Suprapubic skin (tissue), 4 donors: ENCODE data around the gene KIF4B. TPM values are rescaled to one million over a fixed set of nuclear protein-coding genes. Genes with fewer than 3 reads are reported as not detected.

ENCODE experiments used
- DNase-seq, 2 donors: peaks; one replicate each; pipeline ENCODE4 v3.0.0-alpha.2; 2019; ENCODE audit warnings: low spot score in 2 of 2
- H3K27ac ChIP-seq: fragments of 200-600 bp; sonication (generic); one replicate; pipeline ENCODE4 v1.5.1; 2019
- H3K27me3 ChIP-seq: fragments of 200-600 bp; sonication (generic); one replicate; pipeline ENCODE4 v1.5.1; 2019
- H3K36me3 ChIP-seq: fragments of 200-600 bp; sonication (generic); one replicate; pipeline ENCODE4 v1.5.1; 2019
- H3K4me1 ChIP-seq: fragments of 200-600 bp; sonication (generic); one replicate; pipeline ENCODE4 v1.5.1; 2019
- H3K4me3 ChIP-seq: fragments of 200-600 bp; sonication (generic); one replicate; pipeline ENCODE4 v1.5.1; 2019; ENCODE audit warnings: mild to moderate bottlenecking
- H3K9me3 ChIP-seq: fragments of 200-600 bp; sonication (generic); one replicate; pipeline ENCODE4 v1.5.1; 2019
- EP300 ChIP-seq: sonication (generic); formaldehyde crosslinking; IDR thresholded peaks from one replicate; pipeline ENCODE4 v1.6.1; 2017; ENCODE audit warnings: antibody characterized with exemption
- POLR2A ChIP-seq, 2 donors: fragments of 450-650 bp; IDR thresholded peaks; one replicate each; pipeline ENCODE4 v1.6.1; 2017; ENCODE audit warnings: antibody characterized with exemption in 2 of 2, mild to moderate bottlenecking in 2 of 2, moderate library complexity in 2 of 2
- POLR2AphosphoS5 ChIP-seq, 3 donors: sonication (generic); formaldehyde crosslinking; IDR thresholded peaks; one replicate each; pipeline ENCODE4 v1.6.1; 2017; ENCODE audit warnings: antibody characterized with exemption in 3 of 3
- WGBS: methylation state at CpG from one replicate; pipeline ENCODE4 v1.1.5; 2018; 5-methylcytosine and 5-hydroxymethylcytosine counted together
- total RNA-seq, 4 donors: library from RNA; depleted of rRNA; stranded (reverse); fragments of >200 nt; gene quantifications; one replicate each; pipeline ENCODE4 v1.1.0, GENCODE V29; 2016
- TF ChIP-seq, protein P1 (sequence below), 2 donors: fragments of 200-600 bp in 1 of 2; fragments of 450-650 bp in 1 of 2; sonication (generic) in 1 of 2; IDR thresholded peaks; one replicate each; pipeline ENCODE4 v1.5.1; 2016 to 2019; ENCODE audit warnings: antibody characterized with exemption in 2 of 2, mild to moderate bottlenecking in 1 of 2, moderate library complexity in 1 of 2

Gene KIF4B
- total RNA-seq, 4 donors from 2014 or later: 0.72 TPM; not detected in 3

GRCh38 chr5:154984946-154985516 is 28.5 kb upstream of the KIF4B start:
- Histone ChIP-seq H3K4me3 (no peak overlapping the region), H3K4me1 (no peaks in the 10 kb centered on the region), H3K9me3 (no peaks in the 10 kb centered on the region), H3K27ac (no peak overlapping the region), H3K36me3 (no peaks in the 10 kb centered on the region), H3K27me3 (no peaks in the 10 kb centered on the region)
- 55% methylated on average over 8 of the region's 8 CpGs for whole genome bisulfite sequencing
- no peak for DNase-seq
- TF ChIP-seq EP300 (no peak), POLR2AphosphoS5 (IDR thresholded peaks at IDR 0.05) (no peak), POLR2A (IDR thresholded peaks at IDR 0.05) (no peak)
- TF ChIP-seq, protein P1, sequence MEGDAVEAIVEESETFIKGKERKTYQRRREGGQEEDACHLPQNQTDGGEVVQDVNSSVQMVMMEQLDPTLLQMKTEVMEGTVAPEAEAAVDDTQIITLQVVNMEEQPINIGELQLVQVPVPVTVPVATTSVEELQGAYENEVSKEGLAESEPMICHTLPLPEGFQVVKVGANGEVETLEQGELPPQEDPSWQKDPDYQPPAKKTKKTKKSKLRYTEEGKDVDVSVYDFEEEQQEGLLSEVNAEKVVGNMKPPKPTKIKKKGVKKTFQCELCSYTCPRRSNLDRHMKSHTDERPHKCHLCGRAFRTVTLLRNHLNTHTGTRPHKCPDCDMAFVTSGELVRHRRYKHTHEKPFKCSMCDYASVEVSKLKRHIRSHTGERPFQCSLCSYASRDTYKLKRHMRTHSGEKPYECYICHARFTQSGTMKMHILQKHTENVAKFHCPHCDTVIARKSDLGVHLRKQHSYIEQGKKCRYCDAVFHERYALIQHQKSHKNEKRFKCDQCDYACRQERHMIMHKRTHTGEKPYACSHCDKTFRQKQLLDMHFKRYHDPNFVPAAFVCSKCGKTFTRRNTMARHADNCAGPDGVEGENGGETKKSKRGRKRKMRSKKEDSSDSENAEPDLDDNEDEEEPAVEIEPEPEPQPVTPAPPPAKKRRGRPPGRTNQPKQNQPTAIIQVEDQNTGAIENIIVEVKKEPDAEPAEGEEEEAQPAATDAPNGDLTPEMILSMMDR (IDR thresholded peaks at IDR 0.05): no peak

- 62% methylated on average over 4 of the region's 4 CpGs for WGBS
- Histone ChIP-seq H3K4me1 (no peaks in the 10 kb centered on the region), H3K9me3 (no peaks in the 10 kb centered on the region), H3K27me3 (no peaks in the 10 kb centered on the region), H3K27ac (no peak overlapping the region), H3K4me3 (no peak overlapping the region), H3K36me3 (no peaks in the 10 kb centered on the region)
- TF ChIP-seq EP300 (no peak), POLR2A (IDR thresholded peaks at IDR 0.05) (no peak), POLR2AphosphoS5 (IDR thresholded peaks at IDR 0.05) (no peak)
- TF ChIP-seq, protein P1 (IDR thresholded peaks at IDR 0.05): no peak
- no peak for DNase-seq
Measured at GRCh38 chr5:154986151-154986550, 27.4 kb upstream of the KIF4B start.

GRCh38 chr5:154989626-154990025 is 23.9 kb upstream of the KIF4B start:
- H3K27me3 ChIP-seq: no peaks in the 10 kb centered on the region
- H3K27ac ChIP-seq: no peak overlapping the region
- no peaks in the 10 kb centered on the region for H3K36me3 ChIP-seq
- 32% methylated on average over 2 of the region's 2 CpGs for WGBS
- no peaks in the 10 kb centered on the region for H3K4me1 ChIP-seq
- TF ChIP-seq POLR2AphosphoS5 (IDR thresholded peaks at IDR 0.05) (no peak), EP300 (no peak), POLR2A (IDR thresholded peaks at IDR 0.05) (no peak)
- TF ChIP-seq, protein P1 (IDR thresholded peaks at IDR 0.05): no peak
- H3K4me3 ChIP-seq: no peak overlapping the region
- H3K9me3 ChIP-seq: no peaks in the 10 kb centered on the region
- no peak for DNase-seq

DNA sequence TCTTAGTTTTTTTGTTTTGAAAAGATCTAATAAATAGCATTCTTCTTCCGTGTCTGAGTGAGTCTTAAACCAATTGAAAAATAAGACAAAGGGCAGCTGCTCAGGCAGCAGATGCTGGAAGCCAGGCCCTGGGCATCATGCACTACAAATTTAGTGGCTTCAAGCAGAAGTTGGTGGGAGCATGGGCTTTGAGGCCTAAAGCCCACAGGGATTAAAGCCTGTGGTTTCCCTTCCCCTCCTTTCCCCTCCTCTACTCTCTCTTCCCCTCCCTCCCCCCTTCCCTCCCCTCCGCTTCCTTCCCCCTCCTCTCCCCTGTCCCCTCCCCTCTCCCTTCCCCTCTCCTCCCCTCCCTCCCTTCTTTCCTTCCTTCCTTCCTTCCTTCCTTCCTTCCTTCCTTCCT is 20.1 kb upstream of the KIF4B start:
- H3K4me3 ChIP-seq: no peak overlapping the region
- 58% methylated on average over 2 of the region's 2 CpGs for WGBS
- TF ChIP-seq, protein P1 (IDR thresholded peaks at IDR 0.05): no peak
- TF ChIP-seq POLR2AphosphoS5 (IDR thresholded peaks at IDR 0.05) (no peak), POLR2A (IDR thresholded peaks at IDR 0.05) (no peak), EP300 (no peak)
- H3K4me1 ChIP-seq: no peaks in the 10 kb centered on the region
- no peaks in the 10 kb centered on the region for H3K9me3 ChIP-seq
- H3K27ac ChIP-seq: no peak overlapping the region
- H3K27me3 ChIP-seq: no peaks in the 10 kb centered on the region
- no peaks in the 10 kb centered on the region for H3K36me3 ChIP-seq
- DNase-seq: no peak

DNA sequence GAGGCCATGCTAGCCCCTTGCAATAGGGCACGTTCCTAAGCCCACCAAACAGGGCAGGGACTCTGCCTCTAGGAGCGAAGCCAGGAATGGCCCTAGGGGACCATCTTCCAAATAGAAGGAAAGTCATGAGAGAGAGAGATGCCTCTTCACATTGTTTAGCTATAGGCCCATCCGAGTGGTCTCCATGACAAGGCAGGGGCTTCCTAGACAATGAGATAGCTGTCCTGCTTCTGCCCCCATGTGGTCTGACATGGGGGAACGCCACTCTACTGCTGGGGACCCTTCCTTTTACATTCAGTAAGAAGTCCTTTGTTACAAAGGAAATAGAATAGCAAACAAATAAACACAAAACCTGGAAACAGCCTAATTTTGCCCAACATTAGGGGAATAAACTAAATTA is 17.9 kb upstream of the KIF4B start:
- Histone ChIP-seq H3K36me3 (no peaks in the 10 kb centered on the region), H3K4me1 (no peaks in the 10 kb centered on the region), H3K27me3 (no peaks in the 10 kb centered on the region), H3K27ac (no peak overlapping the region), H3K4me3 (no peak overlapping the region), H3K9me3 (no peaks in the 10 kb centered on the region)
- DNase-seq: no peak
- 65% methylated on average over 4 of the region's 4 CpGs for WGBS
- TF ChIP-seq EP300 (no peak), POLR2A (IDR thresholded peaks at IDR 0.05) (no peak), POLR2AphosphoS5 (IDR thresholded peaks at IDR 0.05) (no peak)
- TF ChIP-seq, protein P1 (IDR thresholded peaks at IDR 0.05): no peak
